Activated CD4-positive, alpha-beta T cell treated with anti-CD3 and anti-CD28 coated beads for 36 hours (primary cell): ENCODE data around the gene TSPAN33. TPM values are rescaled to one million over a fixed set of nuclear protein-coding genes. Genes with fewer than 3 reads are reported as not detected.

ENCODE experiments used
- total RNA-seq, 2 experiments: library from RNA; stranded (reverse); gene quantifications; one replicate each; pipeline ENCODE4 v1.2.3, GENCODE V29; 2021

TSPAN33 gene
- total RNA-seq, 2 experiments from 2014 or later: 6.5 to 7.5 TPM

Other genes starting within 250 kb of the TSPAN33 start
- gene KCP, start 234.0 kb upstream of the TSPAN33 start, total RNA-seq: not detected
- gene IRF5, start 206.8 kb upstream of the TSPAN33 start, total RNA-seq: 1 to 10 TPM; 7.2 to 8.5 TPM
- gene TNPO3, start 89.6 kb upstream of the TSPAN33 start, total RNA-seq: 10 to 100 TPM; 57.7 to 60.5 TPM
- under 1 TPM; 0.28 to 0.71 TPM for gene SMO, start 43.9 kb downstream of the TSPAN33 start, total RNA-seq
- gene AHCYL2, start 80.3 kb downstream of the TSPAN33 start, total RNA-seq: 10 to 100 TPM; 14.1 to 14.9 TPM